HepG2 (cell line): ENCODE data around the gene L3MBTL4. TPM values are rescaled to one million over a fixed set of nuclear protein-coding genes. Genes with fewer than 3 reads are reported as not detected.

Experiments used
- ATAC-seq: fragments of 200-7000 bp; cut with Tn5 transposase; 3 replicates; pipeline ENCODE4 v1.9.1; 2020; ENCODE audit warnings: mild to moderate bottlenecking, moderate library complexity
- BruUV-seq: library from RNA; stranded (reverse); fragments of 400-500 nt; replicated peaks from 2 replicates; lab custom pipeline; 2021; lab: Mats Ljungman, UMichigan
- CTCF ChIA-PET: fragments of 300-600 bp; formaldehyde crosslinking; extraction: SDS; loops from one replicate; lab custom pipeline; 2021; ENCODE audit warnings: low total read pairs, inconsistent platforms, low intra/inter-chr PET ratio; lab: Yijun Ruan, JAX
- POLR2A ChIA-PET: fragments of 350-600 bp; sonication (Branson Sonifier 250); formaldehyde crosslinking; loops from one replicate; lab custom pipeline; 2020; ENCODE audit warnings: antibody characterized with exemption, inconsistent platforms; lab: Yijun Ruan, JAX
- DNase-seq: peaks from one replicate; pipeline ENCODE4 v3.0.0-alpha.2; 2015; ENCODE audit warnings: low spot score
- FAIRE-seq: peaks from 3 replicates; lab custom pipeline; 2011; peaks lifted over from hg19 to GRCh38; lab: Jason Lieb, UNC
- H2AFZ ChIP-seq: one replicate; pipeline ENCODE4 v1.6.1; 2011; ENCODE audit warnings: low read length, inconsistent platforms
- H3K27ac ChIP-seq: fragments of 300-600 bp; 3 replicates; pipeline ENCODE4 v1.8.0; 2011; ENCODE audit warnings: mixed run types, mild to moderate bottlenecking, mixed read lengths, low read length, inconsistent platforms; ENCODE audit not compliant: insufficient read depth; ENCODE audit errors: extremely low read length
- H3K27me3 ChIP-seq, 2 experiments: fragments of 200-600 bp in 1 of 2; 2 replicates in 1 of 2; 3 replicates in 1 of 2; pipeline versions ENCODE4 v1.6.0 to v1.8.0; 2011; ENCODE audit warnings: low read length in 2 of 2, mild to moderate bottlenecking in 2 of 2, moderate library complexity in 2 of 2, inconsistent platforms in 1 of 2; ENCODE audit not compliant: insufficient read depth in 2 of 2, control insufficient read depth in 1 of 2
- H3K36me3 ChIP-seq, 2 experiments: fragments of 200-600 bp in 1 of 2; replicated peaks in 1 of 2; 2 replicates in 1 of 2; 3 replicates in 1 of 2; pipeline versions ENCODE4 v1.5.1 to v1.8.0; 2011; ENCODE audit warnings: low read length in 2 of 2, inconsistent platforms in 1 of 2; ENCODE audit not compliant: insufficient read depth in 2 of 2, control insufficient read depth in 1 of 2
- H3K4me1 ChIP-seq: 2 replicates; pipeline ENCODE4 v1.5.1; 2012; ENCODE audit warnings: low read length, inconsistent platforms; ENCODE audit not compliant: insufficient read depth
- H3K4me2 ChIP-seq: 2 replicates; pipeline ENCODE4 v1.6.0; 2011; ENCODE audit warnings: low read depth, low read length, inconsistent platforms
- H3K4me3 ChIP-seq, 3 experiments: fragments of 200-600 bp in 1 of 3; sonication (generic), shearing (Covaris generic) in 1 of 3; replicated peaks in 1 of 3; 2 replicates each; pipeline ENCODE4 v1.5.1; 2011 to 2016; ENCODE audit warnings: low read length in 3 of 3, inconsistent platforms in 2 of 3, low read depth in 2 of 3, mild to moderate bottlenecking in 2 of 3, control low read depth in 1 of 3, mixed read lengths in 1 of 3; ENCODE audit not compliant: insufficient read depth in 1 of 3
- H3K79me2 ChIP-seq: one replicate; pipeline ENCODE4 v1.6.1; 2011; ENCODE audit warnings: low read length, inconsistent platforms; ENCODE audit not compliant: insufficient read depth
- H3K9ac ChIP-seq: 2 replicates; pipeline ENCODE4 v1.6.0; 2011; ENCODE audit warnings: mild to moderate bottlenecking, low read depth, low read length, inconsistent platforms; ENCODE audit not compliant: insufficient read depth
- H3K9me3 ChIP-seq: 2 replicates; pipeline ENCODE4 v1.5.1; 2012; ENCODE audit warnings: mild to moderate bottlenecking, low read length
- H4K20me1 ChIP-seq: 2 replicates; pipeline ENCODE4 v1.6.0; 2011; ENCODE audit warnings: inconsistent platforms, mild to moderate bottlenecking, low read length, moderate library complexity; ENCODE audit not compliant: insufficient read depth
- AHDC1 ChIP-seq: sonication (generic); formaldehyde crosslinking; IDR thresholded peaks from 2 replicates; pipeline ENCODE4 v1.5.1; 2020; ENCODE audit warnings: mild to moderate bottlenecking, missing genetic modification reagents, borderline replicate concordance
- BRCA1 ChIP-seq: sonication (generic); formaldehyde crosslinking; IDR thresholded peaks from 2 replicates; pipeline ENCODE4 v1.4.0; 2020; ENCODE audit warnings: missing genetic modification reagents
- GTF2F1 ChIP-seq: fragments of 150-350 bp; IDR thresholded peaks from 2 replicates; pipeline ENCODE4 v1.6.1; 2014; ENCODE audit warnings: low read length
- GTF3A ChIP-seq: sonication (generic); formaldehyde crosslinking; conservative IDR thresholded peaks from 2 replicates; pipeline ENCODE4 v1.4.0; 2020; ENCODE audit warnings: mild to moderate bottlenecking, missing genetic modification reagents
- NCOA5 ChIP-seq: sonication (generic); formaldehyde crosslinking; IDR thresholded peaks from 2 replicates; pipeline ENCODE4 v1.4.0; 2020; ENCODE audit warnings: missing genetic modification reagents
- ZNF292 ChIP-seq: sonication (generic); formaldehyde crosslinking; IDR thresholded peaks from 2 replicates; pipeline ENCODE4 v1.8.1; 2022; ENCODE audit warnings: mild to moderate bottlenecking, low read depth, missing genetic modification reagents, borderline replicate concordance
- ZSCAN30 ChIP-seq: sonication (generic); formaldehyde crosslinking; IDR thresholded peaks from 2 replicates; pipeline ENCODE4 v1.5.0; 2020; ENCODE audit warnings: mild to moderate bottlenecking, missing genetic modification reagents
- in situ Hi-C: cut with HindIII; loops from 2 replicates; pipeline ENCODE4 v1.10.0; 2017; ENCODE audit warnings: low pct_unique_long_range_greater_than_20kb; ENCODE audit not compliant: extremely low pct_ligation_motif_present
- intact Hi-C: fragments of 100-400 bp; cut with micrococcal nuclease; formaldehyde crosslinking; loops from one replicate; pipeline ENCODE4 v1.10.0; 2022; ENCODE audit not compliant: unreplicated experiment
- polyA plus RNA-seq, 8 experiments: library from polyadenylated mRNA; depleted of rRNA in 3 of 8; stranded (reverse) in 7 of 8; unstranded in 1 of 8; fragments of >200 nt; fragmentation: Illumina TruSeq in 4 of 8; extraction: Trizol in 4 of 8; gene quantifications; 2 replicates each; pipeline versions ENCODE4 v1.2.1 to v1.2.3, GENCODE V29; 2011 to 2016; ENCODE audit warnings: low read depth in 4 of 8, missing spikeins in 1 of 8, mixed read lengths in 1 of 8; ENCODE audit not compliant: insufficient read depth in 1 of 8
- total RNA-seq, 5 experiments: library from RNA; depleted of rRNA; stranded (reverse); fragments of >200 nt; fragmentation: Illumina TruSeq; extraction: Trizol; gene quantifications; 2 replicates each; pipeline ENCODE4 v1.2.3, GENCODE V29; 2016; ENCODE audit warnings: low read depth in 1 of 5

L3MBTL4 gene
- total and polyA plus RNA-seq, 2 of the 13 experiments (the other 11 are each of a cell fraction or from before 2014, with no cell fraction given), result 10.8 to 13.3 TPM

- BruUV-seq, result no TSS peak
- no peaks in the 10 kb centered on the region for H3K27me3 ChIP-seq
- H3K9me3 ChIP-seq, result no peaks in the 10 kb centered on the region
- intact Hi-C loops, result no loop called here
- in situ Hi-C loops, result no loop called here
- no peaks in the 10 kb centered on the region for H3K79me2 ChIP-seq
- H3K27ac ChIP-seq, result no peak overlapping the region
- no peaks in the 10 kb centered on the region for H3K36me3 ChIP-seq
- ChIA-PET POLR2A (no interaction called here), CTCF (no interaction called here)
- no peak overlapping the region for H3K9ac ChIP-seq
- FAIRE-seq (no peak), DNase-seq (no peak)
- no peak overlapping the region for H2AFZ ChIP-seq
- H3K4me3 ChIP-seq, result no peak overlapping the region
- no peaks in the 10 kb centered on the region for H3K4me1 ChIP-seq
- TF ChIP-seq NCOA5 (no peak), GTF3A (CRISPR knock-in tag) (no peak), BRCA1 (CRISPR knock-in tag) (no peak), GTF2F1 (no peak), ZSCAN30 (no peak), ZNF292 (CRISPR knock-in tag) (no peak), AHDC1 (CRISPR knock-in tag) (no peak)
- TF ChIP-seq, all 625 proteins: peak for 0
- H4K20me1 ChIP-seq, result no peaks in the 10 kb centered on the region
- H3K4me2 ChIP-seq, result no peak overlapping the region
- no peak for ATAC-seq
Measured at GRCh38 chr18:6452194-6452593, 37.5 kb upstream of the L3MBTL4 start.
